H1 (cell line): ENCODE results near the gene TEAD1. TPM values are rescaled to one million over a fixed set of nuclear protein-coding genes. Genes with fewer than 3 reads are reported as not detected.

Source experiments
- CTBP2 ChIP-seq: IDR thresholded peaks from 2 replicates; pipeline ENCODE4 v1.7.0; 2011; ENCODE audit warnings: borderline replicate concordance, mild to moderate bottlenecking, moderate library complexity, mixed read lengths, low read length; ENCODE audit not compliant: insufficient read depth, insufficient read length
- HDAC6 ChIP-seq: IDR thresholded peaks from one replicate; pipeline ENCODE4 v1.7.1; 2012; ENCODE audit warnings: low read depth, mild to moderate bottlenecking, inconsistent platforms, low read length, moderate library complexity
- NRF1 ChIP-seq: IDR thresholded peaks from 2 replicates; pipeline ENCODE4 v1.6.1; 2011; ENCODE audit warnings: mild to moderate bottlenecking, low read depth, low read length, improper control_type of control experiment
- RBBP5 ChIP-seq: IDR thresholded peaks from 2 replicates; pipeline ENCODE4 v1.7.1; 2012; ENCODE audit warnings: low read depth, mild to moderate bottlenecking, inconsistent platforms, low read length, moderate library complexity, borderline replicate concordance
- polyA plus RNA-seq, 7 experiments: library from polyadenylated mRNA; depleted of rRNA in 3 of 7; stranded (reverse) in 5 of 7; unstranded in 2 of 7; fragments of >200 nt in 5 of 7; fragments of 200-250 nt in 2 of 7; gene quantifications; 1 replicate in 5 of 7; 2 replicates in 1 of 7; 4 replicates in 1 of 7; pipeline versions ENCODE4 v1.2.1 to v1.2.3, GENCODE V29; 2011 to 2013; ENCODE audit warnings: missing spikeins in 2 of 7, mixed read lengths in 2 of 7
- total RNA-seq: library from RNA; stranded (reverse); fragmentation: NEBNext Ultra II Directional; extraction: Animal tissue kit (Norgen Biotek cat#: 25700); gene quantifications from 2 replicates; pipeline ENCODE4 v1.2.1, GENCODE V29; 2021

TEAD1 gene
- total and polyA plus RNA-seq, 2 of the 8 experiments (the other 6 are each of a cell fraction or from before 2014, with no cell fraction given), result 15.6 to 67.4 TPM

- TF ChIP-seq HDAC6, result no peak
- no peak for TF ChIP-seq CTBP2
- no peak for TF ChIP-seq NRF1
- no peak for TF ChIP-seq RBBP5
These were observed 140.9 kb downstream of the TEAD1 start (continued) for GRCh38 chr11:12815129-12815480.
